ENCODE data around the gene TMEM14A.
A peak's percentile ranks its signal among the peaks of the same experiment; 100 is the strongest.
"Not testable (repeated sequence)": the region's sequence is repeated elsewhere in the genome, so short reads cannot be mapped to it uniquely, and the experiment has no call there.

TMEM14A gene, protein sequence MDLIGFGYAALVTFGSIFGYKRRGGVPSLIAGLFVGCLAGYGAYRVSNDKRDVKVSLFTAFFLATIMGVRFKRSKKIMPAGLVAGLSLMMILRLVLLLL

DNA sequence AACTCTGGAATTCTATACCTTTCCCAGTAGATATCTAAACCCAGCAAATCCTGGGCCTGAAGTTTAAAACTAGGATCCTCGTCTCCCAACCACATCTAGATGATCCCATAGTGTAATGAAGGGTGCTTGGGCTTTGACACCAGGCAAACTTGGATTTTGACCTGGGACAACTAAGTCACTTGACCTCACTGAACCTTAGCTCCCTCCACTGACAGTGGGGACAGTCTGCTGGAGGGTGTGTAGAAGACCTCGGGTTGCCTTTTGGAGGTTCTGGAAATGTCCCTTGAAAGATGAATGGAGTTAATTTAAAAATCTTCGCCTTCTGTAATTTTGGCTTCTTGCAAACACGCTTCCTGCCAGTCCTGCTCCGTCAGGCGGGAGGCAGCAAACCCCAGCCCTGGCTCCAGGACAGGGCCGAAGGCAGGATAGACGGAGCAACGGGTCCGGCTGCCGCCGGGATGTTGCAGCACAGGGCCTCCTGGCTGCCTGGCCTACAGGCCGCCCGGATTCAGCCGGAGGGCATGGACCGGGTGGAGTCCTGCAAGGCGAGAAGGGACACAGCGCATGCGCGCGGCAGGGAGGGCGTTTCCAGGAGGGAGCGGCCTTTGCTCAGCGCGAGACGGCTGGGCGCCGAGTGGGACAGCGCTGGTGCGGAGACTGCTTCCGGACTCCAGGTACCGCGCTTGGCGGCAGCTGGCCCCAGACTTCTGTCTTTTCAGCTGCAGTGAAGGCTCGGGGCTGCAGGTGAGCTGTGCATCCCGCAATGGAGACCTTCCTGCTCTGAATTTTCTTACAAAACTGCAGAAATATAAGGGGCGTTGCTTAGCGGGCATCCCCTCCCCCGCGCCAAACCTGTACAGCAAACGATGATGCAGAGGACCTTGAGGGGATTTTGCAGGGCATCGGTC lies at the start of gene TMEM14A:
TSS of gene TMEM14A (plus strand) at position 612 of the 908 bp plus-strand sequence. CDS start 5,990 bp downstream, outside the sequence.
- DNase-seq = peak; percentile 77

DNA sequence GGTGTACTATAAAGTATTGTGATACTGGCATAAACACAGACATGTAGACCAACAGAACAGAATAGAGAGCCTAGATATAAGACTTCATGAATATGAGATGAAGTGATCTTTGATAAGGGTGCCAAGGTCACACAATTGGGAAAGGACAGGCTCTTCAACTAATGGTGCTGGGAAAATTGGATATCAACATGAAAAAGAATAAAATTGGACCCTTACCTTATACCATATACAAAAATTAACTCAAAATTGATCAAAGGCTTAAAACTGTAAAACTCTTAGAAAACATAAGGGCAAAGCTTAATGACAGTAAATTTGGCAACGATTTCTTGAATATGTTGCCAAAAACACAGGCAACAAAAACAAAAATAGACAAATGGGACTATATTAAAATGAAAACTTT lies 49.3 kb upstream of the TMEM14A start:
- no peak for DNase-seq

DNA sequence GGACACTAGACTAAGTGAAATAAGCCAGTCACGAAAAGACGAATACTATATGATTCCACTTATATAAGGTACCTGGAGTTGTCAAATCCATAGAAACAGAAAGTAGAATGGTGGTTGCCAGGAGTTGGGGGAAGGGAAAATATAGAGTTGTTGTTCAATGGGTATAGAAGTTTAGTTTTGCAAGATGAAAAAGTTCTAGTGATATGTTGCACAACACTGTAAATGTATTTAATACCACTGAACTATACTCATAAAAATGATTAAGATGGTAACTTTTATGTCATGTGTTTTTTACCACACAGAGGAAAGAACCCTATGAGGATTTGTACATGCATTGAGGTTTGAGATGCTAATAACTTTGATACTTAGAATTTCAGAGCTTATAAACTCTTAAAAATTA lies 48.1 kb upstream of the TMEM14A start:
- DNase-seq = no peak

DNA sequence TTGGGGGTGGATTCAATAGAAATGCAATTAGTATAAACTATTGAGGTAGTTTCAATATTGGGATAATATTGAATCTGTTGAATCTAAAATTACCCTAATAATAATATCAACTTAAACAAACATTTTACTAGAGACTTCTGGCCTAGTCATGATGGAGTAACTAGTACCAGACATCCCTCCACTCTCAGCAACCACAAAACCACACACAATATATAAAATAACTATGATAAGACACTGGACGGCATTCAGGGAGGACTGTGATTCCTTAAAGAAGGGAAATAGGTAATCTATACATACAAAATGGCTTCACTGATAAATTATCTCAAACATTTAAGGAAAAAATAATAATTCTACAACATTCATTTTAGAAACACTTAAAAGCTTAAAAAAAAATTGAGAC lies 38.9 kb upstream of the TMEM14A start:
- no peak for DNase-seq

DNA sequence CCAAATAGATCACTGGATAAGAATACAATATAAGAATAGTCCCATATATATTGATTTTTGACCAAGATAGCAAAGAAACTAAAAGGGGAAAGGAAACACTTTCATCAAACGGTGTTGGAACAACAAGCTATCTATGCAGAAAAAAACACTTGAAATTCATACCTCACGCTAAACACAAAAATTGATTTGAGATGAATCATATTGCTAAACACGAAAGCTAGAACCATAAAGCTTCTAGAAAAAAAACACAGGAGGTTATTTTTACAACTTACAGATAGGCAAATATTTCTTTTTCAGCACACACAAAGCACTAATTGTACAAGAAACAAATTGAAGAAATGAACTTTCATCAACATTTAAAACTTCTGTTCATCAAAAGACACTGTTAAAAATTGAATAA lies 36.7 kb upstream of the TMEM14A start:
- DNase-seq = no peak

DNA sequence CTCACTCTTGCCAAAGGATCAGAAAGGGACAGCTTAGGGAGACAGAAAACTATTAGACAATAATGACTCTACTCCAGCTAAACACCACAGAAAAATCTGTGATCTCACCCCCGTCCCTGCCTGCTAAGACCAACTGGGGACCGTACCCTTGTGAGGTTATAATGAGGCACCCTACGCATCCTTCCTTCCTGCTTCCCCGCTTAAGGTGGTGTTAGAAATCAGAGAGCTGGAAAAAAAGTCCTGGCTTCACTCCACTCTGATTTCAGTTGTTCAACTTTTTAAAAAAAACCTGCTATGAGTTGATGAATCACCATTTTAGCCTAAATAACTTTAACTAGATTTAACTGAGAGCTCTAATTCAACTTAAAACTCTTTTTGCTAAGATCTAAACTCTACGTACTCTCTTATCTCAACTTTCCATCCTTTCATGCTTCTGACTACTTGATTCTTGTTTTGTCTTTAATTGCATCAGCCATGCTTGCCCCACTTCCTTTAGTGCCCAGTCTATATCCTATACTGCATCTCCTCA lies 35.8 kb upstream of the TMEM14A start:
- no peak for DNase-seq

DNA sequence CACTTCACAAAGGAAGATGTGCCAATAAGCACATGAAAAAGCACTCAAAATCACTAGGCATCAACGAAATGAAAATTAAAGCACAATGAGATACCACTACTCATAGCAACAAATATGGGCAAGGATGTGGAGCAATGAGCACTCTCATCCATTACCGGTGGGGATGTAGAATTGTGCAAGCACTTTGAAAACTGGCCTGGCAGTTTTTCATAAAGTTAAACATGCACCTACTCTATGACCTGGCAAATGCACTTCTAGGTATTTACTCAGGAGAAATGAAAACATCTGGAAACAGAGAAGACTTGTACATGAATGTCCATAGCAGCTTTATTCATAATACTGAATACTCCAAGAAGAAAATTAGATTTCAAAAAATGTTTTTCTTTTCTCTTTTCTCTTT lies 34.1 kb upstream of the TMEM14A start:
- DNase-seq = no peak

DNA sequence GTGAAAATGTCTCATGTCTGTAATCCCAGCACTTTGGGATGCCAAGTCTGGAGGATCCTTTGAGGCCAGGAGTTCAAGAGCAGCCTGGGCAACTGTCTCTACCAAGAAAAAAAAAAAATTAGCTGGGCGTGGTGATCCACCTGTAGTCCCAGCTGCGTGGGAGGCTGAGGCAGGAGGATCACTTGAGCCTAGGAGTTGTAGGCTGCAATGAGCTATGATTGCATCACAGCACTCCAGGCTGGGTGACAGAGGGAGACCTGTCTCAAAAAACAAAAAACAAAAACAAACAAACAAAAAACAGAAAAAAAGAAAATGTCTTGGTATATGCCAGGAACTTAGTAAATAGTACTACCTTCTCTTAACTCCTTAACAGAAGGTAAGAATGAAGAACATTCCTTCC lies 31.4 kb upstream of the TMEM14A start:
- DNase-seq = no peak

DNA sequence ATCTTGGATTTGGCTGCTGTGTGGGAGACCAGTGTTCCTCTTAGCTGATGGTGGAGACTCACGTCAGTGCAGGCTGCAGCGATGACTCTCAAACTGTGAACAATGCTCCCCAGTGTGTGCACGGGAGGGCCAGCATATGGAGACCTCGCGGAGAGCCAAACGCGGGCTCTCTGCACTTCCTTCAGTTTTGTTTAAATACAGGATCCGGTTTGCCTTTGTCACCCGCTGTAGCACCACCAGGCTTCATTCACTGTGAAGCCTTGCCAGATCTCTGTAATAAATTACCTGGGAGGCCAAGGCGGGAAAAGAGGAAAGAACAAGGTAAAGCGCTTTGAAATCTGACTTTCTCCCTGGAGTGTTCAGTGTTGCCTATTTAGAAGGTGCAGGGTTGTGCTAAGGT lies 30.7 kb upstream of the TMEM14A start:
- no peak for DNase-seq

DNA sequence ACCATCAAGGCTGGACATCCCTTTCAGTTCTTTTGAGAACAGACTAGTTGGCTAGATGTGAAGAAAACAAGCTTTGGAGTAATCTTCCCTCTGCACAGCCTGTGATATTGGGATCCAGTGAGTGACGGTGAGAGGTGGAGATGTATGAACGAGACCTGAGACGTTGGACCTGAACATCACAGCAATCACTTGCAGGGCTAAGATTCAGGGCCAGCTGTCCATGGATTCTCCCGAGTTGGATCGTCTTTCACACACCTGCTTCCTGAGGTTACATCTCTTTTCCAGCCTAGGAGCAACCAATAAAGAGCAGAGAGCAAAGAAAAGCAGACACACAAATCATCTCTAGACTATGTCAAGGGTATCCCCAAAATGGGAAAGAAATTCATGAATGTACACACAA lies 30.0 kb upstream of the TMEM14A start:
- DNase-seq = no peak

DNA sequence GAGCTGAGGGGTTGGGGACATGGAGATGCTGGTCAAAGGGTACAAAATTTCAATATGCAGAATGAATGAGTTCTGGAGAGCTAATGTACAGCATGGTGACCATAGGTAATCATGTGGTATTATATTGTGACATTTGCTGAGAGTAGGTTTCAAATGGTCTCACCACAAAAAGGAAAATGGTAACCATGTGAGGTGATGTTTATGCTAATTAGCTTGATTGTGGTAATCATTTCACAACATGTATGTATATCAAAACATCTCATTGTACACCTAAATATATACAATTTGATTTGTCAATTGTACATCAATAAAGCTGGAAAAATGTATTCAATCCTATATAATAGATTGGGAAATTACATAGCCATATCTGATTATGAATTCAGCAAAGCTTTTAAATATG lies 29.5 kb upstream of the TMEM14A start:
- no peak for DNase-seq

DNA sequence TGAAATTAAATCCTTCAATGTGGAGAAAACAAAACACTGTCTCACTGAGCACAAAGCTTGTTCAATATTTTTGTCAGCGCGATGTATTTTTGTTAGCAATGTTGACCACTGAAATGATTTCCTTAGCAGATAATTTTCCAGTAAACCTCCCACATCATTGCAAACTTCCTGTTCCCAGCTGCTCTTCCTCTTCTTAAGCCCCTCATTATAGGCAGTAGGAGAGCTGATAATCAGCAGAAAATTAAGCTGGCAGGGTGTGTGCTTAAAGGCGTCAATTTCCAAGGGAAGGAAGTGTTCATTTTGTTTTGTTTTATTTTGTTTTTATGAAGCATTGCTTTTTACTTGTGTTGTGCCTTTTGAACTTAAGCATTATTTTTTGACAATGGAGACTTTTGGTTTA lies 29.1 kb upstream of the TMEM14A start:
- no peak for DNase-seq

DNA sequence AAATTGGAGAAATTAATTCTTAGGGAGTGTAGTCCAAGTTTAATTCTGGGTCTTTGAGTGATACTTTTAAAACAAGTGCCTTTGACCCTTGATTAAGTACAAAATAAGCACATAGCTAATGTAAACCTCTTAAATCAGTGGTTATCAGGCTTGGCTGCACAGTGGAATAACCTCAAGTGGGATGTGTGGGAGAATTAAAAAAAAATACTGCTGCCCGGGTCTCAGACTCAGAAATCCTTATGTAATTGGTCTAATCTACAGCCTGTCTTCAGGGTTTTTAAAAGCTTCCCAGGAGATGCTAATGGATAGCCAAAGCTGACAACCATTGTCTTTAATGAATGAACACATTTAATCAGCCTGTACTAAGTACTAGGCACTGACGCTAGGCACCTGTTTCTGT lies 28.5 kb upstream of the TMEM14A start:
- no peak for DNase-seq

DNA sequence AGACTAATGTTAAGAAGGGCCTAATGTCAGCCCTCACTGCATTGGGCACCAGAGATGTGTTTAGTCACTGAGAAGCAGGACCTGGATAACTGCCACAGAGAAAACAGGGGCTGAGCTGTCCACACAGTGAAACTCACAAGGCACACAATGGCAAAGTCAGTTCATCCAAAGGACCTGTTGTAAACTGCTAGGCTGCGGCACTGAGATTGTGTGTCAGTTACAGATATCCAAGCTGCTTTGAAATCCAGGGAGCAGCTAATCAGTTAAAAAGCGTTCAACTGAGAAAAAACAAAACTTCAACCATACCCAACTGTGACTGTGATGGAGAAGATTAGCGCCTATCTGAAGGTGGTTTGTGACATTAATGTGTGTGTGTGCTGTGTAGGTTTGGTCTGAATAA lies 27.8 kb upstream of the TMEM14A start:
- no peak for DNase-seq

DNA sequence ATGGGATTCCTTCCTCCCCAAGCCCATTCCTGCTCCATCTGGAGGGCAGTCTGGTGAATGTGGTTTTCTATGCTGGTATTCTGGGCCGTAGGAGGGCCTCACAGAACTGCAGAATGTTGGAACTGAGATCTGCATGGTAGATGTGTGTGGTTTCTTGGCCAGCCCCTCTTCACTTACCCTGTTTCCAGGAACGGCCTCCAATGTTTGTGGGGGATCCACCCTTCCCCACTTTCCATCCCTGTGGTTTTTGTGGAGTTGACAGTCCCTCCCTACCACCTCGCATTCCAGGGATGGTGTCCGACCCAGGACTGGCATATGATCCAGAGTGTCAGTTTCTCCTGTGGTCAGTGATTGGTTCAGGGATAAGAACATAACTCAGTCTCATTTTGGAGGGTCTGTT lies 26.7 kb upstream of the TMEM14A start:
- DNase-seq = no peak

DNA sequence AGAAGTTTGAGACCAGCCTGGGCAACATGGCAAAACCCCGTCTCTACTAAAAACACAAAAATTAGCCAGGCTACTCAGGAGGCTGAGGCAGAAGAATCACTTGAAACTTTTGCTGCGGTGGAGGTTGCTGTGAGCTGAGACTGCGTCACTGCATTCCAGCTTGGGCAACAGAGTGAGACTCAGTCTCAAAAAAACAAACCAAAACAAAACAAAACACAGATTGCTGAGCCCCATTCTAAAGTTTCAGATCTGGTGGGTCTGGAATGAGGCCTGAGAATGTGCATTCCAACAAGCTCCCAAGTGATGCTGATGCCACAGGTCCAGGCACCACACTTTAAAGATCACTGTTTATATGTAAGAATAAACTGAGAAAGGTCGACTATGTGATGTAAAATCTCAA lies 24.9 kb upstream of the TMEM14A start:
- no peak for DNase-seq

DNA sequence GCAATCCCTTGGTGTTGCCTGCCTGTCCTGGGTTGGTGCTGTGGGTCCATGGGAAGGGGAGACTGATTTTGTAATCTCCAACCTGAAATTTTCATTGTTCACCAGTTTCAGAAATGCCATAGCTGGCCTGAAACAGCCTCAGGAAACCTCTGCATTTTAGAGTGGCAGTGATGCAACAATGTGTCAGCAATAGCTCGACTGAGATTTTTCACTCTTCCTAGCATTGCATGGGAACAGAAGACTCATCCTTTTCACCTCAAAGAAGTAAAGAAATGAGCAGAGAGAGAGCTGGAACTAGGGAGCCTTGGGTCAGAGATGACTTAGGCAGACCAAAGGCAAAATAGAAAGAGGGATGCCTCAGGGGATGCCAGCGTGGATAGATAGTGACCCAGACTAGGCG lies 23.7 kb upstream of the TMEM14A start:
- DNase-seq = no peak

DNA sequence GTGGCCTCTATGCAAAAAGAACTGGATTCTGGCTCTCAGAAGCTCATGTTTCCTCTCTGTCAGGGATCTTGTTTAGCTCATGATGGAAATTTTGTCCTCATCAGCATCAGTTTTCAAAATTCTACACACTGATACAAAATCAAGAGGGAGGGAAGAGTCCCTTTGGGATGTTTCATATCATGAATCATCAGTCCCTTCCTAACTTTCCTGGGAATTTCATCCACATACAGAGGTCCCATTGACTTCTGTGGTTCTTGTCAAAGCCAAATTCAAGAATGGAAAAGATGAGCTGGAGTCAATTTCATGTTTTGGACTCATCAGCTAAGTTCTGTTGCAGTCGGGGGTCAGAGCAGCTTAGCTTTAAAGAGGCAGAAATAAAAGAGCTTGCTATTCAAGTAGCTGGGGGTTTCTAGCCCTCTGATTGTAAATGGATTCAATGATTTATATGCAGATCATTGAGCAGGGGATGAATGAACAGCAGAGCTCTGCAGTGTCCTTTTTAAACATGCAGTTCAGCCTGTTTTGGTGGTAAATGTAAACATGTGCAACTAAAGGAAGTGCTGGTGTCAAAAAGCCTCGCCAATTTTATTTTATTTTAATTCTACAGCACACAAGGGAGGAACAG lies 21.3 kb upstream of the TMEM14A start:
- DNase-seq = no peak

DNA sequence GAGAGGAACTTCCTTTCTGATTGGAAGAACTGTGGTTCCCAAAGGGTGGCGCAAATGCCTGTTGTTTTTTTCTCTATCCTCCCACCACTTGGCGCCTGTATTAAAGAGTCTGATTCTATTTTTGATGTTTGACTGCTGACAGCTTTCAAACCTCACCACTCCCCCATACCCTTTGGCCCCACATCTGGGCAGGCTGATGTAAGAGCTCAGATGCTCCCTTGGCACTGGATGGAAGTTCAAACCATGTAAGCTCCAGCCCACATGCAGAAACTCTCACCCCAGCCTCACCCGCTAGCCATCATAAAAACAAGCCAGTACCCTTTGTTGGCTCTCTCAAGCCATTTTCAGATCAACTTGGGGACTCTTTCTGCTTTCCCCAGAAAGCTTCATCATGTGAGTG lies 20.0 kb upstream of the TMEM14A start:
- no peak for DNase-seq

DNA sequence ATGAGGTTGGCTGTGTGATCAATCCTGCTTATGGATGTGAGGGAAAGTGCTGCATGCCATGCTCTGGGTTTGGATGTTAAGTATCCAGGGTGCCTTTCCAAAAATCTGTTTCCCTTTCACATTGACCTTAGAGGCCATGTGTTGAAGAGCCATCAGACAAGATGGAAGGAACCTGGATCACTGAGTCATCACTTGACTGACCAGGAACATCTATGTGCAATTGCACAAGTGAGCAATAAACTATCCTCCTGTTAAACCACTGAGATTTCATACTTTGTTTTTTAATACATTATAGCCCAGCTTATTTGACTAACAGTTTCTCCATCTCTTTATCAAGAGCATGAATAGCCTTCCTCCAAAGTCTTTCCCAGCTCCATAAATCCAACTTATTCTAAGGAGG lies 17.8 kb upstream of the TMEM14A start:
- DNase-seq = no peak

DNA sequence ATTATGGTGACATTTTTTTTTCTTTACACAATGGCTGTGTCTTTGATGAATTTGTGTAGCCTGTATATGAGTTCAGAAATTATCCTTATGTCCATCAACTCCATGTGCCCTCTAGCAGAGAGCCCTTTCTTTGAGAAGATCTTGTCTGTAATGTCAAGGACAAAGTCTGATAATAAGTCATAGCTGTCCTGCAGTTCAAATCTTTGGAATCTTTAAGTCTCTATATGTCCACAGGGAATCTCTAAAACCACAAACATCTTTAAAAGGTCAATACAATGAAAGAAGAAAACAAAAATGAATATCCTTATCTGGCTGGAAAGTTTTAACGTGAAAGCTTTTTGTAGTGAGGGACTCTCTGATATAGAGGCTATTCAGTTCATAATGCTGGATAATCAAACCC lies 16.9 kb upstream of the TMEM14A start:
- DNase-seq = no peak

DNA sequence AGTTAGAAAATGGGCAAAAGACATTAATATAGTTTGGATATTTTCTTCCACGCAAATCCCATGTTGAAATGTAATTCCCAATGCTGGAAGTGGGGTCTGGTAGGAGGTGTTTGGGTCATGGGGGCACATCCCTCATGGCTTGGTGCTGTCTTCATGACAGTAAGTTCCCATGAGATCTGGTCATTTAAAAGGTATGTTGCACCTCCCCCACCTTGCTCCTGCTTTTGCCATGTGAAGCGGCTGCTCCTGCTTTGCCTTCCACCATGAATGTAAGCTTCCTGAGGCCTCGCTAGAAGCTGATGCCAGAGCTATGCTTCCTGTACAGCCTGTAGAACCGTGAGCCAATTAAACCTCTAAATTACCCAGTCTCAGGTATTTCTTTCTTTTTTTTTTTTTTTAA lies 16.3 kb upstream of the TMEM14A start:
- DNase-seq = no peak

DNA sequence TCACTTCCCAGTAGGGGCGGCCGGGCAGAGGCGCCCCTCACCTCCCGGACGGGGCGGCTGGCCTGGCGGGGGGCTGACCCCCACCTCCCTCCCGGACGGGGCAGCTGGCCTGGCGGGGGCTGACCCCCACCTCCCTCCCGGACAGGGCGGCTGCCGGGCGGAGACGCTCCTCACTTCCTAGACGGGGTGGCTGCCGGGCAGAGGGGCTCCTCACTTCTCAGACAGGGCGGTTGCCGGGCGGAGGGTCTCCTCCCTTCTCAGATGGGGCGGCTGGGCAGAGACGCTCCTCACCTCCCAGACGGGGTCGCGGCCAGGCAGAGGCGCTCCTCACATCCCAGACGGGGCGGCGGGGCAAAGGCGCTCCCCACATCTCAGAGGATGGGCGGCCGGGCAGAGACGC lies 15.0 kb upstream of the TMEM14A start:
- DNase-seq = not testable (repeated sequence)

DNA sequence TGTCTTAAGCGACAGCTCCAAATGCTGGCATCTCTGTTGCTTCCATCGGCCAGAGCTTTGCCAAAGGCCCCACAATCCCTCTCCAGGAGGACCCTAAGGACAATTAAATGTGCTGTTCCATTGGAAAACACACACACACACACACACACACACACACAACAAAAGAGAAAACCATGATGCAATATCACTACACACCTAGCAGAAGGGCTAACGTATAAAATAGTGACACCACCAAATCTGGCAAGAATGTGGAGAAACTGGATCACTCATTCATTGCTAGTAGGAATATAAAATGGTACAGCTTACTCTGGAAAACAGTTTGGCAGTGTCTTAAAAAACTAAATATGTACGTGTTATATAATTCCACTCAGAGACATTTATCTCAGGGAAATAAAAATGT lies 13.0 kb upstream of the TMEM14A start:
- DNase-seq = no peak
